H4 (cell line): Measurements from ENCODE around the gene INPP5J. TPM values are rescaled to one million over a fixed set of nuclear protein-coding genes. Genes with fewer than 3 reads are reported as not detected.
A peak's percentile ranks its signal among the peaks of the same experiment; 100 is the strongest.
"Not testable (repeated sequence)": the region's sequence is repeated elsewhere in the genome, so short reads cannot be mapped to it uniquely, and the experiment has no call there.

ENCODE experiments used
- DNase-seq: peaks from one replicate; pipeline ENCODE4 v3.0.0-alpha.2; 2015; ENCODE audit warnings: low spot score
- total RNA-seq: library from RNA; depleted of rRNA; stranded (reverse); fragments of >200 nt; shearing (Covaris generic); gene quantifications from 2 replicates; pipeline ENCODE4 v1.2.3, GENCODE V29; 2014; rRNA removed

The INPP5J gene, protein sequence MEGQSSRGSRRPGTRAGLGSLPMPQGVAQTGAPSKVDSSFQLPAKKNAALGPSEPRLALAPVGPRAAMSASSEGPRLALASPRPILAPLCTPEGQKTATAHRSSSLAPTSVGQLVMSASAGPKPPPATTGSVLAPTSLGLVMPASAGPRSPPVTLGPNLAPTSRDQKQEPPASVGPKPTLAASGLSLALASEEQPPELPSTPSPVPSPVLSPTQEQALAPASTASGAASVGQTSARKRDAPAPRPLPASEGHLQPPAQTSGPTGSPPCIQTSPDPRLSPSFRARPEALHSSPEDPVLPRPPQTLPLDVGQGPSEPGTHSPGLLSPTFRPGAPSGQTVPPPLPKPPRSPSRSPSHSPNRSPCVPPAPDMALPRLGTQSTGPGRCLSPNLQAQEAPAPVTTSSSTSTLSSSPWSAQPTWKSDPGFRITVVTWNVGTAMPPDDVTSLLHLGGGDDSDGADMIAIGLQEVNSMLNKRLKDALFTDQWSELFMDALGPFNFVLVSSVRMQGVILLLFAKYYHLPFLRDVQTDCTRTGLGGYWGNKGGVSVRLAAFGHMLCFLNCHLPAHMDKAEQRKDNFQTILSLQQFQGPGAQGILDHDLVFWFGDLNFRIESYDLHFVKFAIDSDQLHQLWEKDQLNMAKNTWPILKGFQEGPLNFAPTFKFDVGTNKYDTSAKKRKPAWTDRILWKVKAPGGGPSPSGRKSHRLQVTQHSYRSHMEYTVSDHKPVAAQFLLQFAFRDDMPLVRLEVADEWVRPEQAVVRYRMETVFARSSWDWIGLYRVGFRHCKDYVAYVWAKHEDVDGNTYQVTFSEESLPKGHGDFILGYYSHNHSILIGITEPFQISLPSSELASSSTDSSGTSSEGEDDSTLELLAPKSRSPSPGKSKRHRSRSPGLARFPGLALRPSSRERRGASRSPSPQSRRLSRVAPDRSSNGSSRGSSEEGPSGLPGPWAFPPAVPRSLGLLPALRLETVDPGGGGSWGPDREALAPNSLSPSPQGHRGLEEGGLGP
- total RNA-seq: 0.45 and 0.79 TPM in 2 replicates

DNA sequence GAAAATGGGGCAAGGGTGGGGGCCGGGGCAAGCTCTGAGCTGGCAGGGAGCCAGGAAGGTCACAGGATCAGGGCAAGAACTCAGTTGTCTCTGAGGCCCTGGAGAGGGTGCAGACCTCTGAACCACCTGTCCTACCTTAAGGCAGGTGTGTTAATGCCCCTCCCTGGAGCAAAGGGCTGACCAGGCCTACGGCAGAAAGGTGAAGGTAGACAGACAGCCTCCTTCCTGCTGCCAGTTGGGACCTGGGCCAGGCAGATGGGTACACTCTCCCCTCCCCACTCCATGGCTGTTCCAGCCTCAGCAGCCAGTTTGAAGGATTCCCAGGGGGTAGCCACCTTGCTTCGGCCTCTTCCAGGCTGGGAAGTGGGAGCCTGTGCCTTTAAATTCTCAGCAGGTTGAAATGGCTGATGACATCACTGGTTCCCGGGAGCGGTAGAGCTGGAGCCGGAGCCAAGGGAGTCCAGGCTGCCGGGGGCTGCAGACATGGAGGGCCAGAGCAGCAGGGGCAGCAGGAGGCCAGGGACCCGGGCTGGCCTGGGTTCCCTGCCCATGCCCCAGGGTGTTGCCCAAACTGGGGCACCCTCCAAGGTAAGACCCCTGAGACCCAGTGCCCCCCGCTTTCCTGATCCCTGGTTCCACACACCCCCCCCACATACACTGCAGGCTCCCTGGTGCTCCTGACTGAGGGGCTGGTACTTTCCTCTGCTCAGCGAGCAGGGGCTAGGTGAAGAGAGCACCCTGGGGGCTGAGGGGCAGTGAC lies at the start of gene INPP5J:
Gene INPP5J (plus strand): TSS at position 435 of the 760 bp plus-strand sequence. CDS start 49 bp downstream, at position 484.
- DNase-seq: peak; percentile 21

DNA sequence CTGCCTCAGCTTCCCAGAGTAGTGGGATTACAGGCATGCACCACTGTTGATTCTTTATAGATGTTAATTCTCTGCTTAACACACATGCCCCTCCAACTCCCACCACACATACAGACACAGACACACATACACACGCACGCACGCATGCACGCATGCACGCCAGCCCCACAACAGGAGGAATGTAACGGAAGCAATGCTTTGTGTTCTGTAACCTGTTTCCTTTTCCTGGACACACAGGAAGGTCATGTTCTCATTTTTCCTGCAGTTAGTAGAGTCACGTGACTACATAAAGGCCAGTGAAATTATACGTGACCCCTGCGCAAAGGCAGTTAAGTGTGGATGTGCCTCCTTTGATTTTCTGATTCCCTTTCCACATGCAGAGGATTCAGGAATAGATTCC lies 49.6 kb upstream of the INPP5J start:
- DNase-seq: not testable (repeated sequence)

DNA sequence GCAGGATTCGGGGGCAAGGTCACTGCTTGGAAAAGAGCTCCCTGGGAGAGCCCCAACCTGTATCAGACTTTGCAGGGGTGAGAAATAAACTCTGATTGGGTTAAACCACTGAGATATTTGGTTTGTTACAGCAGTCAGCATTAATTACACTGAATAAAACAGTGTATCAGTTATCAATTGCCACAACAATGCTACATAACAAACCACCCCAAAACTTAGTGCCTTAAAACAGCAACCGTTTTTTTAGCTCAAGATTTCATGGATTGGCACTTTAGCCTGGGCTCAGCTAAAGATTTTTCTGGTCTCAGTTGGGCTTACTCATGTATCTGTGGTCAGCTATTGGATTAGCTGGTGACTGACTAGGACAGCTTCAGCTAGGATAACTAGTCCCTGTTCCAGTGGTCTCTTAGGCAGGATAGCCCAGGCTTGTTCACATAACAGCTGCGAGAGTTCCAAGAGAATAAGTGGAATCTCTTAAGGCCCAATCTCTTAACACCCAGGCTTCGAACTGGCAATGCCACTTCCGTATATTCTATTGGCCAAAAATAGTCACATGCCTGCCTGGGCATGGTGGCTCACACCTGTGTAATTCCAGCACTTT lies 49.1 kb upstream of the INPP5J start:
- DNase-seq: not testable (repeated sequence)

DNA sequence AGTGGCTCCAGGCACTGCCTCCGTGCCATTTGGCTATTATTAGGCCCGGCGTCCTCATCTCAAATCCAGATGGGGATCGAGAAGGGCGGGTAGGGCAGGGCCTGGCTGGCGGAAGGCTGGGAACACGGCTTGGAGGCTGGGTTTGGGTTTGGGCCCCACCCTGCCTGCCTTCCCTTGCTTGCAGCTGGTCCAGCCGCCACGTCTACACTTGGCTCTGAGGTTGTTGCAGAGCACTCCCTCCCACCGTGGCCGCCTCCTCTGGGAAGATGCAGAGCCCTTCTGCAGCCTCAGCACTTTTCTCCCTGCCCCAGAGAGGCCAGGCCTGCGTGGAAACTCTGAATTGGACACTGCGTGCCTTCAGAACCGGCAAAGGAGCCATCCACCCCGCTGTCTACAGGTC lies 46.8 kb upstream of the INPP5J start:
- no peak for DNase-seq

DNA sequence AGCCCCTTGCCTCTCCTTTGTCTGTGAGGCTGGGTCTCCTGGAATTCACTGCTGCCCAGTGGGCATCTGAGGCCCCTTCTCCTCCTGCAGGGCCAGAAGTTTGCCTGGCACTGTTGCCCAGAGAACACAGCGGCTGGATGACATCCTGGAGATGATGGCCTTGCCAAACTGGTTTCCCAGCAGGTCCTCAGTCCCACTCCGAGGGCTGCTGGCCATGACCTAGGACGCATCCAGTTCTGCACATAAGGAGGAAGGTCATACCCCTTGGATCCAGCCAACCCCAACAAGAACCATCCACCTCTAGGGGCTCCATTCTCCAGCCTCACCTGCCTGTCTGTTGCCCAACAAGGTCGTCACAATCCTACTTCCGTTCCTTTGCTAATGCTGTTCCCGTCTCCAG lies 45.1 kb upstream of the INPP5J start:
- no peak for DNase-seq

DNA sequence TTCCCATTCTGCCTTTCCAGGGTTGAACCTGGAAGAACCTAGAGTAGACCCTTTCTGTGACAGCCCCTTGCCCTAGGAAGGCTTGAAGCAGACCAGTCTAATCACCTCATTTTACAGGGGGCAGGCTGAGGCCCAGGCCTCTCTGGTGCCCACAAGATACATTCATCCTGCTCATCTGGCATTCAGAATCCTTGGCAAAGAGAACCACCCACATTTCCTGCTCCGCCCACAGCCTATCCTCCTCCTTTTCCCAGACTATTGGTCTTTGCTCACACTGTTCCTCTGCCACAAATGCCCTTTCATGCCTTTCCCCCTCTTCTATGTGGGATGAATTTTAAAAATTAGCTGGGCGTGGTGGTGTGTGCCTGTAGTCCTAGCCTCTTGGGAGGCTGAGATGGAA lies 44.4 kb upstream of the INPP5J start:
- not testable (repeated sequence) for DNase-seq

DNA sequence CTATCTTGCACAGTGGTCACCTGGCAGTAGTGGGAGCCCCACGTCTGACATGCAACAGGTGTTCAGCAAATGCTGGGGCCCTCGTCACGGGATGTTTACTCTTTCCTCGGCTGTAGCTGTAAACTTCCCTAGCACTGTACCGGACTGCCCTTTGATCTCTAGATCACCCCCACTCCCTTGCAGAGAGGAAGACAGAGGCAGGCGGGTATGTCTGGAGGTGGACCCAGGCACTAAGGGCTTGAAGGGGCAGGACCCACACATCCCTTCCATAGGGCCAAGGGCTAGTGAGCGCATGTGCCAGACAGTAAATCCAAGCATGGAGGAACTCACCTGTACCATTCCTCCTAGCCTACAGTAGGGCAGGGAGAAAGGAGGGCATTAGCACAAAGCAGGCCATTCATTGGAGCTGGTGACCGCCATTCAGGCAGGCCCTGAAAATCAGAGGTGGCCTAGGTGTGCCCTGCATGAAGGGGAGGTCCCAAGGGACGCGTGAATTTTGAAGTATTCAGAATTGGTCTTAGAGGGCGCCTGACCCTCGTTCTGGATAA lies 43.6 kb upstream of the INPP5J start:
- DNase-seq: no peak

DNA sequence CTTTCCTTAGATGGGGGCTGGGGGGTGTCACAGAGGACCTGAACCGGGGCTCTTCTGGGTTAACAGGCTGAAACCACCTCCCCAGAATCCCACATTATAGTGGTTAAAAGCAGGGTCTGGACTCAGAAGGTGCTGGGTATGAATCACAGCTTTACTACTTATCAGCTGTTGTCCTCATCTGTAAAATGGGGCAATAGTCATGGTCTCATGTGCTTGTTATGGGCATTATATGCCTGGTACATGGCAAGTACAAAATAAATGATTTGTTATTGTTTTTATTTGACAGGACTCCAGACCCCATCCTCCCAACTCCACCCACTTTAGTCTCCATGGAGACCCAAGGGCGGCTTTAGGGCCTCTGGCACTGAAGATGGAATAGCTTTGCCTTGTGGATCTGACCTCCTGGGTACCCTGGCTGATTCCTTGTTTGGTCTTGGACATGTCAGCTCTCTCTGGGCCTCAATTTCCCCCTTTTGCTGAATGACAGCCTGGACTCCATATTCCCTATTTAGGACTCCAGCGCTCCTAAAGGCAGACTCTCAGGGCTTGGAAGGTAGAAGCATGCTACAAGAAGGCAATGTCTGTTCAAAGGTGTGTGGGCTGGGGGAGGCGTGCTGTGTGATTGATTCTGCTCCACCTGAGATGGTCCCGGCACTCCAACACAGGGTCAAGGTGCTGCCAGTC lies 42.5 kb upstream of the INPP5J start:
- no peak for DNase-seq

DNA sequence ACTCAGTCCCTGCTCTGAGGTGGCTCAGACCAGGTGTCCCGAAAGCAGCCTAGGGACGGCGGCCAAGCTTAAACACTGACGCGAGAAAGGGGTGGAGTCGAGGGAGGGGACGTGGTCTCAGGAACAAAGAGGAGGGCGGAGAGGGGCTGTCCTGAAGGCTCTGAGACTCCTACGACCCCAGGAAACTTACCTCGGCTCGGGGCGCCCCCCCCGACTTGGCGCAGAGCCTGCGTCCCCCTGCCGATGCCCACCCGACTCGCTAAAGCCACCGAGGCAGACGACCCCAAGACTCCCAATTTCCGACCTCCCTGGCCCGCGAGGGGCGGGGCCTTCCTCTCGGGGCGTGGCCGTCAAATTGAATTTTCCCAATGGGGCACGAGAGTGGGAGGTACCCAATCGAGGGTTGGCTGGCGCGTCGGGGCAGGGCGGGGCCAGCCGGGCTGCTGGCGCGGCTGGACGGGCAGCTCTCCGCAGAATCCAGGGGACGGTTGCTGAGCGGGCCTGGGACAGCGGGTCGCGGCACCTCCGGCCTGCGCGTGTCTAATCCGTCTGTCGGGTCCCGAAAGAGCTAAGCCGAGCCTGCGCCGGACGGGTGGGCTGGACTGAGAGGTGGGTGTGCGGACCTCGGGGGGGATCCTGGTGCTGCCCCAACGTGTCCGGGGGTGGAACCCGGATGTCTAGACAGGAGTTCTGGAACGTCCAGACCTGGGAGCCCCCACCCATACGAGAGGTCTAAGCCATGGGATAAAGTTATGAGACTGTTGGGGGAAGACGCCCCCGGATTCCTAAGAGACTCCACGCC lies 41.7 kb upstream of the INPP5J start, which contains the start of gene SMTN:
Gene SMTN (plus strand): TSS at position 471 of the 802 bp plus-strand sequence. CDS start 1,941 bp downstream, outside the sequence.
- peak; percentile 73 for DNase-seq

DNA sequence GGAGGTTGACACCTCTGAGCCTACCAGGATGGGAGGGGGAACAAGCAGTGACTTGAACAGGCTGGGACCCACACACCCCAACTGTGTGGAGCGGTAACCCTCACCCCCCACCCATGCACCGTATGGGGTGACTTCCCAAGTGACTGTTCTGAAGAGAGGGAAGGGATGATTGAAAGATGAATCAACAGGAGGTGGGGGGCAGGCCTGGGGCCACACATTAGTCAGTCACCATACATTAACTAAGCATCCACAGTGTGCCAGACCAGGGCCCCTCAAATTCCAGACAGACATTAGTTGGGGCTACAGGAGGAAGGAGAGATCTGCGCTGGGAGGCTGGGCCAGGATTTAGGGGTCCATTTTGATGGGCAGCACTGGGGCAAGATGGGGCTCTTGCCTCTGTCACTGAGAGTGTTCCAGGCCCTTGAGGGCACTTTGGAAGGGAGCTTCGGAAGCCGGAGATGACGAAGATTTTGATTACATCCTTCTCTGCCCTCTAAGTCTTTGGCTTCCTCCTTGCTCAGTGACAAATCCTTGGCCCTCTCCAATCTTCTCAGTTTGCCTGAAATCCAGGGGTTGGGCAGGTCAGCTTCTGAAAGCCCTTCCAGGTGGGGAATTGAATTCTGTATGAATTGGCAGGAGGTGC lies 40.7 kb upstream of the INPP5J start:
- DNase-seq: no peak

DNA sequence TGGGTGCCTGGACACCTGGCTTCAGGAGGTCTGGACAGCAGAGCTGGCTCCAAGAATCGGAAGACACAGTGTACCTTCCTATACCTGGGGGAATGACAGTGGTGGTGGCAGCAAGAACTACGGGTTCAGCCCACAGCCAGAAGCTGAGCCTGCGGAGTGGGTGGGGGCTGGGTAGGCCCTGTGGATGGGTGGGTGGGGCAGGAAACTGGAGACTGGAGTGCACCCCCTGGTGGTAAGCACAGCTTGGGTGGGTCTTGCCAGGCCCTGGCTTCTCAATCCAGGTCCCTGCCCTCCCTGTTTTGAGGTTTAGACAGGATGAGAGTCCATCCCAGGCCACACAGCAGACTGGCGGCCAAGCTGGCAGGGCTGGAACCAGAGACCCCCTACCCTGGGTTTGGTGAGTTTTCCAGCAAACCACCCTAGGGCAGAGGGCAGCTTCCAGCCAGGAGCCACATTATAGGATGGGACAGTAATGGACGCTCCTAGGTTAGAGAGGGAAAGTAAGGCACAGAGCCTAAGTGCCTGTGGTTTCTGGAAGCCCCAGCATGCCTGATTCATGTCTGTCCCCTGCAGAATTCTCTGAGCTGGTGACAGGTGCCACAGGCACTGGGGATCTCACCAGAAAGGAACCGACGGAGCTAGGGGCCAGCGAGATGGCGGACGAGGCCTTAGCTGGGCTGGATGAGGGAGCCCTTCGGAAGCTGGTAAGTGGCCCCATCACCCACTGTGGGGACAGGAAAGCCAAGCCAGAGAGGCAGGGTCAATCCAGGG lies 40.0 kb upstream of the INPP5J start:
- peak; percentile 20 for DNase-seq

DNA sequence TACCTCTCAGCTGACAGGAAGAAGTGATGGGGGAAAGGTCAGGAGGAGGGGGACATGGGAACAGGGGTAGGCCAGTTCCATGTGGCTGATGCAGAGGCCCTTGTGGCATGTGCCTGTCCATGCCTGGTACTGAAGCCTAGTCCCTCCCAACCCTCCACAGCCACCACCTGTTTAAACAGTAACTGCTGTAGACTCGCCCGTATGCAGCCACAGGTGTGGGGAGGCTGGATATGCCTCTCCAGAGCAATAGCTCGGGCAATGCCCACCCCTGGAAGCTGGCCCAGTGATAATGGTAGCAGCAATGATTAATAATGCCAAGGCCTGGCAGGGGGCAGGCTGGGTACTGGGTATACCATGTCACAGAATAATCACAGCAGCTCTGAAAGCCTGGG lies 39.4 kb upstream of the INPP5J start:
- no peak for DNase-seq

DNA sequence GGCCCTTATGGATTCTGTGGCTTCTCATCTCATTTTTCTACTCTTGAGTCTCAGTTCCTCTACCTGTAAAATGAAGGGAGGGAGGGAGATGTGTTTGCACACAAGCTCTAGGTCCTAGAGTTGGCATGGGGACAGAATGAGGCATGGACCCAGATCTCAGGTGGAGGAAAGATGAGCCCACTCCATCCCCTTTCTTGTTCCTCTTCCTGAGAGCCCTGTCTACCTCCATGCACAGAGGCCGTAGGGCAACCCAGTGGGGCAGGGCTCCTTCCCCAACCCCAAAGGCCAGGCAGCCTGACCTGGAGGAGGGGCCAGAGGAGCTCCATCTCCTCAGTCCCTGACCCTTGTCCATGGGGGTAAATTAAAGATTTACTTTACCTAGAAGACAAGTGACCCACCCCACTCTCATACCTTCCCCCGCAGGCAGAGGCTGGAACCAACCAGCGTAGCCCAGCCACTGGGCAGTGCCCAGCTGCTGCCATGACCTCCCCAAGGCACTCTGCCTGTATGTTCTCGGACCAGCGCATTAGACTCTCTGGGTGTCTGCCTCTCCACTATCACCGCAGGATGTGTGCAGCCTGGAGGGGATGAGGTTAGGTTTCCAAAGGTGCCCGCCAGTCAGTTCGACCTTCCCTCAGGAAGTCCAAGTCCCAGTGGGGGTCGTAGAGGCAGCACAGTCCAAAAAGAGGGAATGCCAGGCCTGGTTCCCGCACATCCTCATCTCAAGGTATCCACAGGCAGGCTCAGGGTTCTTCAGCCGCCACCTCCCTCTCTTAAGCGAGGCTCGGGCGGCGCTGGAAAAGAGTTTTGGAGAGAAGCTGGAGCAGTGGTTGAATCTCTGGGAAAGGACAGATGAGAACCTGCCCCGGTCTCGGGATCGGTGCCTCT lies 38.6 kb upstream of the INPP5J start:
- no peak for DNase-seq

DNA sequence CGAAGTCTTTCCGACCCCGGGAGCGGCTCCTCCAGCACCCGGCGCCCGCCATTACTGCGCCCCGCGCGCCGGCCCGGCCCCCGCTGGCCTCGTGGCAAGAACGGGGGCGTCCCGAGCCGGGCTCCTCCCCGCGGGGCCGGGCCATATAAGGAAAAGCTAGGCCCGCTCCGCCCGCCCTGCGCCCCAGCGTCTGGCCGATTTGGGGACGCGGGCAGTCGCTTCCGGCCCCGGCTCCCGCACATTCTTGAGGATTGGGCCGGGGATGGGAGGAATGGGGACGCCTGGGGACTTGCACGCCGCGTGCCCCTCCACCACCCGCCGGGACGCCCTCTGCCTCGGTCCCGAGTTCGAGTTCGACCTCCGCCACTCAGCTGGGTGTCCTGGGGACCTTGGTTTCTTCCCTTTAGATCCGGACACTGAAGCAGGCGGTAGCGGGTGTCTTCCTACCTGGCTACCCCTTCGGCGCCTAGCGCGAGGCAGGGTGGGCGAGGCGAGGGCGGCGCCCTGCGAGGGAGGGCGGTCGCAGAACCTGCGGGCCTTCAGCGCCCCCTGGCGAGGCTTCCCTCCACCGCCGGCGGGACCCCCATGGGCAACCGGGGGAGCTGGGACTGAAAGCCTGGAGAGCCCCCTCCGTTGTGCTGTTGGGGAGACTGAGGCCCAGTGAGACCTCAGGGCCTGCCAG lies 37.8 kb upstream of the INPP5J start:
- DNase-seq: no peak

DNA sequence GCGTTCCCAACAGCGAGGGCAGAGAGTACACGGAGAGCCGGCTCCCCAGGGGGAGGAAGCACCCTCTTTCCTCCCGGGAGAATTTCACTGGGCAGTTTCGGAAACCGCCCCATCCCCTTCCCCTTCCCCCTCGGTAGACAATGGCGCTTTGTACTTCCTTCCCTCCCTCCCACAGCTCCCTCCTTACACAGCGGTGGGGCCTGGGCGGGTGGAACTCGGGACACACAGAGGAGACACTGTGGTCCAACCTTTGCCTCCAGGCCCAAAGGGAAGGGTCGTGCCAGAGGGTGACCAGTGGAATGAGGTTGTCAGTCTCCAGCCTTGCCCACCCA lies 37.3 kb upstream of the INPP5J start:
- DNase-seq: no peak

DNA sequence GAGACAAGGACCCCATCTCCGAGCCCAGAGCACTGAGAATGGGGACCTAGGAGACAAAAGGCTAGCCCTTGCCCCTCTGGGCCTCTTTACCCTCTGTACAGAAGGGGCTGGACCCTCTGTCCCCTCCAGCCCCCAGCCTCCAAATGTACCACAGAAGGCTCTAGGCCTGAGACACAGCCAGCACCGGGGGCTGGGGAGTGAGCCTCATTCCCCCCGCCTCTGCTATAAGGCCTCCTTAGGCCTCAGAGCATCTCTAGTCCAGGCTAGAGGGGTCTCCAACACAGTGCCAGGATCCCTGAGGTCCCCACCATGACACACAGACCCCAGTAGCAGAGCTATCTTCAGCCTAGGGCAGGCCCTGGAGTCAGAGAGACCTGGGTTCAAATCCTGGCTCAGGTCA lies 36.8 kb upstream of the INPP5J start:
- no peak for DNase-seq
